ENCODE results near the gene ATP8A2. TPM values are rescaled to one million over a fixed set of nuclear protein-coding genes. Genes with fewer than 3 reads are reported as not detected.

Gene ATP8A2
- polyA plus RNA-seq, 1 donor from 2014 or later = 11.9 TPM

- H3K9me2 ChIP-seq (ENCODE audit: insufficient read depth, low read length) = no peaks in the 10 kb centered on the region
- H4K20me1 ChIP-seq (ENCODE audit: insufficient read depth) = no peaks in the 10 kb centered on the region
- H3K9me3 ChIP-seq (ENCODE audit: low read length) = no peaks in the 10 kb centered on the region
- no peaks in the 10 kb centered on the region for H3K27me3 ChIP-seq (ENCODE audit: insufficient read depth, low read depth, low read length)
- no peak overlapping the region for H2AFZ ChIP-seq (ENCODE audit: low read depth, low read length)
- H3K9ac ChIP-seq (ENCODE audit: low read length) = no peak overlapping the region
- H3F3A ChIP-seq (ENCODE audit: insufficient read depth, low read length, poor library complexity, severe bottlenecking) = no peaks in the 10 kb centered on the region
- H3K79me2 ChIP-seq (replicated peaks; ENCODE audit: insufficient read depth, low read length) = no peaks in the 10 kb centered on the region
- peaks cover 6% of the 10 kb centered on the region for H3K36me3 ChIP-seq (ENCODE audit: insufficient read depth, low read length)
- TF ChIP-seq MXI1 (conservative IDR thresholded peaks at IDR 0.05; ENCODE audit: poor library complexity, severe bottlenecking) (no peak), EP300 (conservative IDR thresholded peaks at IDR 0.05; ENCODE audit: poor library complexity, severe bottlenecking) (no peak), SMC3 (conservative IDR thresholded peaks at IDR 0.05; ENCODE audit: poor library complexity) (no peak), REST (IDR thresholded peaks at IDR 0.05; ENCODE audit: borderline replicate concordance) (no peak), POLR2AphosphoS5 (IDR thresholded peaks at IDR 0.05) (no peak), EZH2 (IDR thresholded peaks at IDR 0.05; ENCODE audit: borderline replicate concordance, insufficient read depth, low read length, poor library complexity, severe bottlenecking) (no peak), TAF1 (IDR thresholded peaks at IDR 0.05; ENCODE audit: low read depth) (no peak), RAD21 (conservative IDR thresholded peaks at IDR 0.05) (no peak)
- TF ChIP-seq, protein P1, sequence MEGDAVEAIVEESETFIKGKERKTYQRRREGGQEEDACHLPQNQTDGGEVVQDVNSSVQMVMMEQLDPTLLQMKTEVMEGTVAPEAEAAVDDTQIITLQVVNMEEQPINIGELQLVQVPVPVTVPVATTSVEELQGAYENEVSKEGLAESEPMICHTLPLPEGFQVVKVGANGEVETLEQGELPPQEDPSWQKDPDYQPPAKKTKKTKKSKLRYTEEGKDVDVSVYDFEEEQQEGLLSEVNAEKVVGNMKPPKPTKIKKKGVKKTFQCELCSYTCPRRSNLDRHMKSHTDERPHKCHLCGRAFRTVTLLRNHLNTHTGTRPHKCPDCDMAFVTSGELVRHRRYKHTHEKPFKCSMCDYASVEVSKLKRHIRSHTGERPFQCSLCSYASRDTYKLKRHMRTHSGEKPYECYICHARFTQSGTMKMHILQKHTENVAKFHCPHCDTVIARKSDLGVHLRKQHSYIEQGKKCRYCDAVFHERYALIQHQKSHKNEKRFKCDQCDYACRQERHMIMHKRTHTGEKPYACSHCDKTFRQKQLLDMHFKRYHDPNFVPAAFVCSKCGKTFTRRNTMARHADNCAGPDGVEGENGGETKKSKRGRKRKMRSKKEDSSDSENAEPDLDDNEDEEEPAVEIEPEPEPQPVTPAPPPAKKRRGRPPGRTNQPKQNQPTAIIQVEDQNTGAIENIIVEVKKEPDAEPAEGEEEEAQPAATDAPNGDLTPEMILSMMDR (IDR thresholded peaks at IDR 0.05; ENCODE audit: poor library complexity, severe bottlenecking) = no peak
- no peak overlapping the region for H3K4me3 ChIP-seq (ENCODE audit: low read length)
- no peak overlapping the region for H3K4me2 ChIP-seq (ENCODE audit: low read length)
- H3K27ac ChIP-seq (ENCODE audit: low read length) = no peak overlapping the region
Observed at GRCh38 chr13:25585000-25585399, 213.2 kb downstream of the ATP8A2 start.

DNA sequence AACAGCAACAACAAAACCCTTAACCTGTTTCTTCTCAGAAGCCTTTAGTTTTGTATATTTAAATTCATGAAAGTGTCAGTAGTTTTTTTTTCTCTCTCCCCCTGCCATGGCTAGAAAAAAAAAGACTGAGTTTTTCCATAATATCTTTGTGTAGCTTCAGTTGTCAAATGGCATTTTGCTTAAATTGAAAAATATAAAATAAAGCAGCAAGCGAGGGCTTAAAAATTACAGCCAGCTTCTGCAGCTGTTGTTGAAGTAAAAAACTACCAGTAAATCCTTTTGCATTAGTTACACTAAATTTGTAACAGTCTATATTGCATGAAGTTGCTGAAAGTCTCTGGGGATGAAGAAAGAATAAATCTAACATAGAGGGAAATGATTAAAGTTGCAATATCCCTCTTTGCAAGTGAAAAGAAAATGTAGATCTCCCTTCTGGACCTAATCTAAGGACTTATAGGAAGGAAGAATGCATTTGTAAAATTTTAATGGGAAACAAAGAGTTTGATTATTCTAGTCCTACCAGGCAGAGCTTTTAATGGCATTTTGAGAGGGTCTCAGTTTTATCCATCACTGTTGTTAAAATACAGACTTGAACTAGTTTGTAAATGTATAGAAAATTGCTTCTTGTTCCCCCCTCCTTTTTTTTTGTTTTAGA lies 215.7 kb downstream of the ATP8A2 start:
- H3K4me2 ChIP-seq (ENCODE audit: low read length) = no peak overlapping the region
- no peak overlapping the region for H3K27ac ChIP-seq (ENCODE audit: low read length)
- TF ChIP-seq RAD21 (conservative IDR thresholded peaks at IDR 0.05) = no peak
- TF ChIP-seq SMC3 (conservative IDR thresholded peaks at IDR 0.05; ENCODE audit: poor library complexity) = no peak
- TF ChIP-seq TAF1 (IDR thresholded peaks at IDR 0.05; ENCODE audit: low read depth) = no peak
- TF ChIP-seq MXI1 (conservative IDR thresholded peaks at IDR 0.05; ENCODE audit: poor library complexity, severe bottlenecking) = no peak
- no peak for TF ChIP-seq EZH2 (IDR thresholded peaks at IDR 0.05; ENCODE audit: borderline replicate concordance, insufficient read depth, low read length, poor library complexity, severe bottlenecking)
- no peak for TF ChIP-seq POLR2AphosphoS5 (IDR thresholded peaks at IDR 0.05)
- TF ChIP-seq, protein P1 (IDR thresholded peaks at IDR 0.05; ENCODE audit: poor library complexity, severe bottlenecking) = no peak
- no peak for TF ChIP-seq REST (IDR thresholded peaks at IDR 0.05; ENCODE audit: borderline replicate concordance)
- no peak for TF ChIP-seq EP300 (conservative IDR thresholded peaks at IDR 0.05; ENCODE audit: poor library complexity, severe bottlenecking)
- no peaks in the 10 kb centered on the region for H3F3A ChIP-seq (ENCODE audit: insufficient read depth, low read length, poor library complexity, severe bottlenecking)
- no peaks in the 10 kb centered on the region for H4K20me1 ChIP-seq (ENCODE audit: insufficient read depth)
- no peaks in the 10 kb centered on the region for H3K9me3 ChIP-seq (ENCODE audit: low read length)
- H3K9ac ChIP-seq (ENCODE audit: low read length) = no peak overlapping the region
- H3K4me3 ChIP-seq (ENCODE audit: low read length) = no peak overlapping the region
- H3K79me2 ChIP-seq (replicated peaks; ENCODE audit: insufficient read depth, low read length) = no peaks in the 10 kb centered on the region
- H3K36me3 ChIP-seq (ENCODE audit: insufficient read depth, low read length) = peaks cover under 1% of the 10 kb centered on the region
- no peaks in the 10 kb centered on the region for H3K27me3 ChIP-seq (ENCODE audit: insufficient read depth, low read depth, low read length)
- H2AFZ ChIP-seq (ENCODE audit: low read depth, low read length) = no peak overlapping the region
- no peaks in the 10 kb centered on the region for H3K9me2 ChIP-seq (ENCODE audit: insufficient read depth, low read length)
